Duodenal mucosa (tissue), 2 donors: Measurements from ENCODE around the gene TNNI3K.

Experiments
- H3K27ac ChIP-seq: one replicate; pipeline ENCODE4 v1.7.0; 2013; ENCODE audit warnings: low read depth, low read length
- H3K27me3 ChIP-seq, 2 donors: one replicate each; pipeline ENCODE4 v1.7.0; 2013; ENCODE audit warnings: low read length in 2 of 2, control low read depth in 1 of 2; ENCODE audit not compliant: insufficient read depth in 2 of 2, control insufficient read depth in 1 of 2
- H3K36me3 ChIP-seq, 2 donors: one replicate each; pipeline ENCODE4 v1.7.0; 2013; ENCODE audit warnings: low read length in 2 of 2, control low read depth in 1 of 2; ENCODE audit not compliant: insufficient read depth in 2 of 2, control insufficient read depth in 1 of 2
- H3K4me1 ChIP-seq, 2 donors: one replicate each; pipeline ENCODE4 v1.7.0; 2013; ENCODE audit warnings: low read length in 2 of 2, control low read depth in 1 of 2; ENCODE audit not compliant: insufficient read depth in 2 of 2, control insufficient read depth in 1 of 2
- H3K4me3 ChIP-seq, 2 donors: one replicate each; pipeline ENCODE4 v1.7.0; 2013; ENCODE audit warnings: low read length in 2 of 2, low read depth in 1 of 2
- H3K9ac ChIP-seq, 2 donors: one replicate each; pipeline ENCODE4 v1.7.0; 2013; ENCODE audit warnings: low read length in 2 of 2, low read depth in 1 of 2
- H3K9me3 ChIP-seq, 2 donors: one replicate each; pipeline ENCODE4 v1.7.0; 2013; ENCODE audit warnings: low read length in 2 of 2, control low read depth in 1 of 2; ENCODE audit not compliant: control insufficient read depth in 1 of 2

The TNNI3K gene

DNA sequence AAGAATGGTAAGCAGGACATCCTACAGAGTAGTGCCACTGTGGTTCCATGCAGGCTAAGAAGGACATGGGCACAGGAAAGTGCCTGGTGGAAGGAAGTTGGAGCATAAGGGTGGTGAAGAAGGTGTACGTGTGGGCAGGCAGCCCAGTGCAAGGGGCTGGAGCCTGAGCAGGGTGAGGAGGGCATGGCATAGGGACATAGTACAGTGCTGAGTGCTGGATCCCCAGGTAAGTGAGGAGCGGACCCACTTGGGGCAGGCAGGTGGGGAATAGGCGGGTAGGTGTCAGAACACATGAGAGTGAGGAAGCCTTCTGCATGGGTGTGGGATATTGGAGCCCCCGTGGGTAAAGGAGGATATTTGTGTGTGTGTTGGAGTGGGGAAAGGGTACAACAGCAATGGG is 292.9 kb downstream of the TNNI3K start:
- Histone ChIP-seq H3K27ac (no peak overlapping the region), H3K4me1 (no peaks in the 10 kb centered on the region), H3K9ac (no peak overlapping the region), H3K27me3 (no peaks in the 10 kb centered on the region), H3K36me3 (no peaks in the 10 kb centered on the region), H3K9me3 (no peaks in the 10 kb centered on the region), H3K4me3 (no peak overlapping the region)

- H3K36me3 ChIP-seq = no peaks in the 10 kb centered on the region
- H3K9ac ChIP-seq = no peak overlapping the region
- no peaks in the 10 kb centered on the region for H3K27me3 ChIP-seq
- no peaks in the 10 kb centered on the region for H3K9me3 ChIP-seq
- H3K27ac ChIP-seq = no peak overlapping the region
- no peaks in the 10 kb centered on the region for H3K4me1 ChIP-seq
- H3K4me3 ChIP-seq = no peak overlapping the region
Measured at GRCh38 chr1:74530892-74531291, 295.7 kb downstream of the TNNI3K start.

DNA sequence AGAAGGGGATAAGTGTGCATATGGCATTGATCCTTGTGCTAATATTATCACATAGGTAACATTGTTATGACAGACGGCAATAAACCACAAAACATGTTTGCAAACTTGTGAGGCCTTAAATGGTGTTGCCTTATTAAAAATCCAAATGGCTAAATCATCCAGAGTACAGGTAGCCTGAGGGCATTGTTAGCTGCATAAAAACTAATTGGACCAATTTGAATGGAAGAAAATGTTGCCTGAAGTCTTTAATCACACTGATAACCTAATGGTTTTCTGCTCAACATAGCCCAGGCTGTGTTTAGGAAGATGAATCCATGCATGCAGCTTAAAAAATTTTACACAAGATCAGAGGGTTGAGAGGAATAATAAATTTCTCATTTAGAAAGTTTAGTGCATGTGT is 296.6 kb downstream of the TNNI3K start:
- Histone ChIP-seq H3K4me1 (no peaks in the 10 kb centered on the region), H3K36me3 (no peaks in the 10 kb centered on the region), H3K9me3 (no peaks in the 10 kb centered on the region), H3K27ac (no peak overlapping the region), H3K27me3 (no peaks in the 10 kb centered on the region), H3K9ac (no peak overlapping the region), H3K4me3 (no peak overlapping the region)

GRCh38 chr1:74534241-74534640 is 299.1 kb downstream of the TNNI3K start:
- no peak overlapping the region for H3K9ac ChIP-seq
- H3K4me1 ChIP-seq = no peaks in the 10 kb centered on the region
- no peaks in the 10 kb centered on the region for H3K36me3 ChIP-seq
- H3K4me3 ChIP-seq = no peak overlapping the region
- H3K9me3 ChIP-seq = no peaks in the 10 kb centered on the region
- H3K27me3 ChIP-seq = no peaks in the 10 kb centered on the region
- no peak overlapping the region for H3K27ac ChIP-seq

DNA sequence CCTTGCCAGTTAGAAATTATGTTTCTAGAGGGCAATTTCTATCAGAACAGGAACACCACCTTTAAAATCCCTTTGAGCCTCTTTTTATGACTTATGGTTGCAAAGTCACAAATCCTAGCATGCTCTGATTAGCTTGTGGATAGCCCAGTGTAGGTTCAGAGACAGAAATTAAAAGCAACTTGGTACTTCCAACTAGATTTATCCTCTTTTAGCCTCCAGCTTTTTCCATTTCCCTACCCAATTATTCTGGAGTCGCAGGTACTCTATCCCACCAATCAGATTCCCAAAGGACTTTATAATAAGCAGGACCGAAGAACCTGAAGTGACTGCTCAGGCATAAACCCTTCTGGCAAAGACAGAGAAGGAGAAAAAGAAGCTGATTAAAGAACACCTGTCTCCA is 310.6 kb downstream of the TNNI3K start:
- Histone ChIP-seq H3K4me1 (no peaks in the 10 kb centered on the region), H3K9ac (no peak overlapping the region), H3K27me3 (no peaks in the 10 kb centered on the region), H3K9me3 (no peaks in the 10 kb centered on the region), H3K27ac (no peak overlapping the region), H3K4me3 (no peak overlapping the region), H3K36me3 (no peaks in the 10 kb centered on the region)

- H3K4me3 ChIP-seq = no peak overlapping the region
- no peaks in the 10 kb centered on the region for H3K36me3 ChIP-seq
- no peak overlapping the region for H3K27ac ChIP-seq
- no peaks in the 10 kb centered on the region for H3K9me3 ChIP-seq
- no peak overlapping the region for H3K9ac ChIP-seq
- H3K4me1 ChIP-seq = no peaks in the 10 kb centered on the region
- H3K27me3 ChIP-seq = no peaks in the 10 kb centered on the region
Measured at GRCh38 chr1:74548961-74549750, 314.0 kb downstream of the TNNI3K start.

DNA sequence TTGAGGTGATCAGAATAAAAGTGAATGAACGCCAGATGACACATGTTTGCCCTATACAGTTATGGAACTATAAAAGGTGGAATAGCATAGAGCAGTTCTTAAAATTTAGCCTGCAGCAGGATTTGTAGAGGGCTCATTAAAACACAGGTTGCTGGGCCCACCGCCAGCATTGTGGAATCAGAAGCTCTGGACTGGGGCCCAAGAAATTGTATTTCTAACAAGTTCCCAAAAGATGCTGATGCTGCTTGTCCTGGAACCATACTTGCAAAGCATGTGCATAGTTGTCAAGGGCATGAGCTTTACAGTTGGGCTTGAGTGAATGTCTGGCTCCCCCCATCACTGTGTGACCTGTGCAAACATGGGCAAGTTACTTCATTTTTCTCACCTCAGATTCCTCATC is 314.7 kb downstream of the TNNI3K start:
- Histone ChIP-seq H3K36me3 (no peaks in the 10 kb centered on the region), H3K4me1 (no peaks in the 10 kb centered on the region), H3K9ac (no peak overlapping the region), H3K9me3 (no peaks in the 10 kb centered on the region), H3K27me3 (no peaks in the 10 kb centered on the region), H3K27ac (no peak overlapping the region), H3K4me3 (no peak overlapping the region)

- Histone ChIP-seq H3K9me3 (no peaks in the 10 kb centered on the region), H3K4me1 (no peaks in the 10 kb centered on the region), H3K27ac (no peak overlapping the region), H3K36me3 (no peaks in the 10 kb centered on the region), H3K27me3 (no peaks in the 10 kb centered on the region), H3K9ac (no peak overlapping the region), H3K4me3 (no peak overlapping the region)
Measured at GRCh38 chr1:74570797-74571492, 335.8 kb downstream of the TNNI3K start.

GRCh38 chr1:74571493-74571800 is 336.3 kb downstream of the TNNI3K start:
- Histone ChIP-seq H3K27me3 (no peaks in the 10 kb centered on the region), H3K9me3 (no peaks in the 10 kb centered on the region), H3K4me3 (no peak overlapping the region), H3K9ac (no peak overlapping the region), H3K27ac (no peak overlapping the region), H3K4me1 (no peaks in the 10 kb centered on the region), H3K36me3 (no peaks in the 10 kb centered on the region)

DNA sequence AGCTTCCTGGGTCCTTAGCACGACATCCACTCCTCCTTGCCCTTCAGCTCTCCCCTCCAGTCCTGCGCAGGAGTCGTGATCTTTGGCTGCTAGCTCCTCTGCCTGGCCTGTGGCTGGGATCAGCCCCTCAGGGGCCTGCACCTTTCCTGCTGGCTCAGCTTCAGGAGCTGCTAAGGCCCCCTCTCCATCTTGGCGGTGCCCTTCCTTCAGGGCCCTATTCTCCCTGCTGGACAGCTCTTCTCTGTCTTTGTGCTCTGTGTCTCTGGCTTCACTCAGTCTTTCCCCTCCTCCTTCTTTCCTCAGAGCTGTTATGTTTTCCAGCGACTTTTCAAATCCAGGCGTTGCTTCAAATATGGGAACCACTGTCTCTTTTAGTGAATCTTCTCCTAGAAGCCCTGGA is 336.7 kb downstream of the TNNI3K start:
- Histone ChIP-seq H3K4me1 (no peaks in the 10 kb centered on the region), H3K27me3 (no peaks in the 10 kb centered on the region)

More for the DNA sequence above, 336.7 kb downstream of the TNNI3K start:
- Histone ChIP-seq H3K9me3 (no peaks in the 10 kb centered on the region), H3K36me3 (no peaks in the 10 kb centered on the region), H3K27ac (no peak overlapping the region), H3K4me3 (no peak overlapping the region), H3K9ac (no peak overlapping the region)
